CD4-positive, alpha-beta T cell (primary cell): ENCODE results near the gene XIST. TPM values are rescaled to one million over a fixed set of nuclear protein-coding genes. Genes with fewer than 3 reads are reported as not detected.
A peak's percentile ranks its signal among the peaks of the same experiment; 100 is the strongest.

Experiments used
- ATAC-seq: fragments of 200-7000 bp; cut with Tn5 transposase; one replicate; pipeline ENCODE4 v1.10.0; 2022; ENCODE audit warnings: mild to moderate bottlenecking; ENCODE audit not compliant: poor library complexity
- CTCF ChIA-PET: fragments of 350-600 bp; sonication (Branson Sonifier 250); formaldehyde crosslinking; loops from one replicate; lab custom pipeline; 2021; ENCODE audit warnings: antibody characterized with exemption, inconsistent platforms; lab: Charles Lee
- POLR2A ChIA-PET: fragments of 350-600 bp; sonication (Branson Sonifier 250); formaldehyde crosslinking; loops from one replicate; lab custom pipeline; 2021; ENCODE audit warnings: antibody characterized with exemption, inconsistent platforms; lab: Charles Lee
- DNase-seq, 14 experiments: peaks; one replicate each; pipeline ENCODE4 v3.0.0-alpha.2; 2013 to 2020; ENCODE audit warnings: mixed read lengths in 2 of 14
- H3K27ac ChIP-seq, 2 donors: one replicate each; pipeline versions ENCODE4 v1.5.1 to v1.7.0; 2013; ENCODE audit warnings: low read length in 2 of 2, low read depth in 1 of 2, mild to moderate bottlenecking in 1 of 2
- H3K27me3 ChIP-seq, 2 experiments: 1 replicate in 1 of 2; 2 replicates in 1 of 2; pipeline versions ENCODE4 v1.6.1 to v1.7.0; 2013; ENCODE audit warnings: low read length in 2 of 2, control low read depth in 1 of 2, mild to moderate bottlenecking in 1 of 2, moderate library complexity in 1 of 2; ENCODE audit not compliant: insufficient read depth in 2 of 2, control insufficient read depth in 1 of 2
- H3K36me3 ChIP-seq: one replicate; pipeline ENCODE4 v1.6.1; 2013; ENCODE audit warnings: low read length, control low read depth; ENCODE audit not compliant: insufficient read depth
- H3K4me1 ChIP-seq: one replicate; pipeline ENCODE4 v1.6.1; 2013; ENCODE audit warnings: low read length, control low read depth; ENCODE audit not compliant: insufficient read depth
- H3K4me3 ChIP-seq: one replicate; pipeline ENCODE4 v1.5.1; 2013; ENCODE audit warnings: mild to moderate bottlenecking, low read length, moderate library complexity
- H3K9me3 ChIP-seq, 2 experiments: 1 replicate in 1 of 2; 2 replicates in 1 of 2; pipeline versions ENCODE4 v1.6.1 to v1.7.0; 2013; ENCODE audit warnings: low read length in 2 of 2, mild to moderate bottlenecking in 2 of 2, control low read depth in 1 of 2, moderate library complexity in 1 of 2; ENCODE audit not compliant: control insufficient read depth in 1 of 2, insufficient read depth in 1 of 2
- H3K27ac Mint-ChIP-seq: one replicate; pipeline ENCODE4 v1.8.0; 2020; ENCODE audit warnings: mixed read lengths
- H3K27me3 Mint-ChIP-seq: one replicate; pipeline ENCODE4 v1.8.0; 2021; ENCODE audit warnings: mixed read lengths
- H3K36me3 Mint-ChIP-seq: one replicate; pipeline ENCODE4 v1.8.0; 2021; ENCODE audit warnings: low read depth, mixed read lengths
- H3K4me1 Mint-ChIP-seq: one replicate; pipeline ENCODE4 v1.8.0; 2021; ENCODE audit warnings: low read depth, mixed read lengths
- H3K4me3 Mint-ChIP-seq: one replicate; pipeline ENCODE4 v1.8.0; 2020; ENCODE audit warnings: mild to moderate bottlenecking, mixed read lengths
- H3K9me3 Mint-ChIP-seq: one replicate; pipeline ENCODE4 v1.8.0; 2020; ENCODE audit warnings: mixed read lengths
- CTCF ChIP-seq: fragments of 200-600 bp; IDR thresholded peaks from one replicate; pipeline ENCODE4 v1.8.0; 2022; ENCODE audit warnings: antibody characterized with exemption, mild to moderate bottlenecking
- intact Hi-C, 2 experiments: fragments of 100-400 bp; cut with DNase I in 1 of 2; cut with micrococcal nuclease in 1 of 2; formaldehyde crosslinking; loops; one replicate each; pipeline versions ENCODE4 v1.15.1 to v1.9.0; 2023 to 2025; cut with DNase I, micrococcal nuclease
- total RNA-seq, 174 experiments: library from RNA in 2 of 174; stranded (reverse) in 2 of 174; gene quantifications; one replicate each; pipeline ENCODE4 v1.2.3 and lab custom pipeline; 2021 to 2026

The XIST gene
- total RNA-seq, 2 experiments from 2014 or later: not detected

- peak overlapping the region in 1 of 2 donors; percentile 35 for H3K27ac ChIP-seq
- H3K9me3 ChIP-seq: no peaks in the 10 kb centered on the region
- H3K4me3 ChIP-seq: no peak overlapping the region
- no peak for ATAC-seq
- no peak for TF ChIP-seq CTCF
- Mint-ChIP-seq H3K9me3 (no peaks in the 10 kb centered on the region), H3K27me3 (no peaks in the 10 kb centered on the region), H3K27ac (no peak overlapping the region), H3K4me1 (no peaks in the 10 kb centered on the region), H3K4me3 (no peak overlapping the region), H3K36me3 (no peaks in the 10 kb centered on the region)
- H3K36me3 ChIP-seq: no peaks in the 10 kb centered on the region
- intact Hi-C loops: loop anchor here in 1 of 2 experiments (10.0 kb wide), 1 partner anchor 1753 kb away; no protein-coding TSS in a partner anchor
- CTCF ChIA-PET: no interaction called here
- no peaks in the 10 kb centered on the region for H3K27me3 ChIP-seq
- DNase-seq: peak in 4 of 14 experiments; percentile 59 to 75 (median 68)
- POLR2A ChIA-PET: no interaction called here
- H3K4me1 ChIP-seq: no peaks in the 10 kb centered on the region
These were observed 1.2 kb downstream of the XIST start for GRCh38 chrX:73851014-73852009.

GRCh38 chrX:73850124-73851013 is 2.1 kb downstream of the XIST start:
- Histone ChIP-seq H3K4me1 (no peaks in the 10 kb centered on the region), H3K27ac (no peak overlapping the region), H3K9me3 (no peaks in the 10 kb centered on the region), H3K27me3 (no peaks in the 10 kb centered on the region), H3K4me3 (no peak overlapping the region), H3K36me3 (no peaks in the 10 kb centered on the region)
- Mint-ChIP-seq H3K4me3 (no peak overlapping the region), H3K4me1 (no peaks in the 10 kb centered on the region), H3K27me3 (no peaks in the 10 kb centered on the region), H3K36me3 (no peaks in the 10 kb centered on the region), H3K27ac (no peak overlapping the region), H3K9me3 (no peaks in the 10 kb centered on the region)
- TF ChIP-seq CTCF: no peak
- ChIA-PET CTCF (interaction anchor here (1.5 kb wide), 1 partner anchor 12 kb away, joined by 3 read pairs; no protein-coding TSS in a partner anchor), POLR2A (no interaction called here)
- DNase-seq (peak in 1 of 14 experiments; percentile 32), ATAC-seq (no peak)
- intact Hi-C loops: loop anchor here in 1 of 2 experiments (10.0 kb wide), 1 partner anchor 1754 kb away; no protein-coding TSS in a partner anchor

- DNase-seq: no peak
- Histone ChIP-seq H3K27me3 (no peaks in the 10 kb centered on the region), H3K27ac (no peak overlapping the region), H3K4me1 (no peaks in the 10 kb centered on the region), H3K9me3 (no peaks in the 10 kb centered on the region), H3K36me3 (no peaks in the 10 kb centered on the region), H3K4me3 (no peak overlapping the region)
- ATAC-seq: no peak
- Mint-ChIP-seq H3K9me3 (no peaks in the 10 kb centered on the region), H3K36me3 (no peaks in the 10 kb centered on the region), H3K27ac (no peak overlapping the region), H3K4me3 (no peak overlapping the region), H3K27me3 (no peaks in the 10 kb centered on the region), H3K4me1 (no peaks in the 10 kb centered on the region)
- no peak for TF ChIP-seq CTCF
- ChIA-PET POLR2A (no interaction called here), CTCF (interaction anchor here (1.5 kb wide), 1 partner anchor 10 kb away, joined by 3 read pairs; no protein-coding TSS in a partner anchor)
- intact Hi-C loops: no loop called here
These were observed 3.4 kb downstream of the XIST start for GRCh38 chrX:73849073-73849472.
